Stimulated activated CD8-positive, alpha-beta memory T cell treated with anti-CD3 and anti-CD28 coated beads, Interleukin-12 subunit alpha, Interleukin-12 subunit beta, amount 100 ng/mL, for 4 hours (primary cell): ENCODE results near the gene ATP8A1.

Experiments used
- DNase-seq: peaks from one replicate; pipeline ENCODE4 v3.0.0-alpha.2; 2020; ENCODE audit warnings: low read depth

Gene ATP8A1

DNA sequence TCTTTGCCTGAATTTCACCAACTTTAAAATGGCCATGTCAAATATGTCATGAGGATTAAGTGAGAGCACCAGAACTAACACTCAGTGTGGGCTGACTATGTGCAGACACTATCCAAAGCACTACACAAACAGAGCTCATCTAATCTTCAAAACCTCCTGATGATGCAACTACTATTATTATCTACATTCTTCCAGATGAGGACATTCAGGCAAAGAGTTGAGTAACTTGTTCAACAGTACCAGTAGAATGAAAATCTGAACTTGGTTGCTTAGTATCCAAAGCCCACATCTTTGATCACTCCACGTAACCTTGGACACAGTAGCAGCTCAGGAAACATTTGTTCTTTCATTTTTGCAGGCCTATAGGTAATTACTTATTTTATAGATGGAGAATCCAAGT, 90.1 kb downstream of the ATP8A1 start:
- DNase-seq, result no peak

DNA sequence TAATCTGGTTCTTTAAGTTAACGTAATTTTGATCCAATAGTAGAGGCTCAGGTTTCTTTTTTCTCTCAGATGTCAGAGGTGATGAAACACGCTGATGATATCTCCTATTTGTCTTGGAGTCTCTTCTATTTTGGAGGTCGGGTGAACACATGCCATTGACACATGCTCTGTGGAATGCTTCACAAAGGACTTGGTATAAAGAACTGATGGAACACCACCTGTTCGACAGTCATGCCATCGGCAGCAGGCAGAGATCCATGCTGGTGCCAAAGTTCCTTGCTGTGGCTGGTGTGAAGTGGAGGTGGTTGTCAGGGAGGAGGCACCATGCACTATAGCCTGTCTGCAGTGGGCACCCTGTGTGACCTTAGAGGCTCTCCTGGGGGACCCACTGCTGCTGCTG, 94.9 kb downstream of the ATP8A1 start:
- DNase-seq, result no peak

DNA sequence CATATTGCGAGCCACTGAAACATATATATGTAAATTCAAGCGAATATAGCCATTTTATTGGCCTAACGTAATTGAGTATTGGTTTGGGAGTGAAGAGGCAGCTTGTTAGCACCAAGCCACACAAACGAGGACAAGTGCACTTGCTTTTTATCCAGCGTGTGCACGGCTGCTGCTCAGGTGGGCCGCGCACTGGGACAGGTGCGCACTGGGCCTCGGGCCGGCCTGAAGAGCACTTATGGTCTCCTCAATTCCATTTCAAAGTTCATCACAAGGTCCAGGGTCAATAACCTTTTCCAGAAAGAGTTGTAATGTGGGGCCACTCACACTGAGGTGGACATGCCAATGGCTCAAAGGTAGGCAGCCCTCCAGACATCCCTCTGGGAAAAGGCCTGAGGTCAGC, 95.9 kb downstream of the ATP8A1 start:
- no peak for DNase-seq

DNA sequence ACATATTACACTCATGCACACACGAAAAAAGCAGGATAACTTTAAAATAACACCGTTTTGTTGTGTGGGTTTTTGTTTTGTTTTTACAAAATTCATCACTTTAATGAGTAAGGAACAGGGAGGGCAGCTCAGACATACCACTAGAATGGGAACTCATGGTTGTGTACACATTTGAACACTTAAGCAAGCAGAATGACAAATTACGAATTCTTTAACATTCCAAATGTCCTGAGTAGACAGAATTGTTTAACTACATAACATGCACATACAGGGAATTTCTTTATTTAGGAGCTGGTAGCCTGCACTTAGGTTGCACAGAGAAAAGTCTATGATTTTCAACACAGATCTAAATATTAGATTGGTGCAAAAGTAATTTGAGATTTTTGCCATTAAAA, 96.4 kb downstream of the ATP8A1 start:
- DNase-seq, result no peak

DNA sequence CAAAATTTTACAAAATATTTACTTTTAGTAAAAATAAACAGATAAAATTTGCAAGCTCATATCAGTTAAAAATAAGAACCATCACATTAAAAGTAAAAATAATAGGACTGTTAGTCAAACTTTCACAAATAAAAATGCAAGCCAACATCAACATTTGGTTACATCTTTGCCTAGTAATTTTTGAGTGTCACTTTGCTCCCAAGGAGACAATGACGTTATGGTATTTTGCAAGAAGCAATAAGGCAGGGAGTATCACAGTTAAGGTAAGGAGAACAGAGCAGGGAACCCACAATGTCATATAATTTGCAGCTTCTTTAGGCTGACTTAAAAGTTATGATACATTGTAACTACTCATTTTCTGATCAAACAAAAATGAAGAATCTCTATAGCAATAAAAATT, 98.7 kb downstream of the ATP8A1 start:
- DNase-seq, result no peak

DNA sequence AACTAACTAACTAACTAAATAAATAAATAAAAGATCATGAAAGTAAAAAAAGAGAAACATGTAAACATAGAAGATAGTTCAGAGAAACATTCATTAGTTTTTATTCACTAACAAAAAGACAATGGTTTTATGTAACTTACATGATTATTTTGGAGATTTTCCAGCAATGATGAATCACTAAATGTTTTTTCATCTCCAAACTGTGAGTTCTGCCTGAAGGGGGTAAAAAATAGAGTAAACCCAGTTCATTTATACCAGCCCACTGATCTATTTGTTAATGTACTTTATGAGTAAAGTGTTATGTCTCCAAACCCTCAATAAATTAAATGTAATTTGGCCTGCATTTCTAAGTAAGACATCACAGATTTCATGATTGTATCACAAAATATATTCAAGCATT, 101.1 kb downstream of the ATP8A1 start:
- DNase-seq, result no peak

DNA sequence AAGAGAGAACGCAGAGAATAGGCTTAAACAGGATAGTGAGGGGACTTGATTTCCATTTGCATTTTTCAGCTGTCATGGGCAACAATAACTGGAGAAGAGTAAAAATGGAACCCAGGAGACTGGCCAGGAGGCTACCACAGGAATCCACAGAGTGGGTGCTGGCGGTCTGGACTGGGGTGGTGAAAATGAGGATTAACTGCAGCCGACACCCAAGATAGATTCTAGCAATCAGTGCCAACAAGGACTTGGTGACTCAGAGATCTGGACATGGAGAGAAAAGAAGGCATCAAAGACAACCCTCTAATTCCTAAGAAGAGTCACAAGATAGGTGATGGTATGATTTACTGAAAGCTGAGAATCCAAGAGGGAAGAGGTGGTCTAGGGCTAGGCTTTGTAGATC, 102.8 kb downstream of the ATP8A1 start:
- DNase-seq, result no peak

DNA sequence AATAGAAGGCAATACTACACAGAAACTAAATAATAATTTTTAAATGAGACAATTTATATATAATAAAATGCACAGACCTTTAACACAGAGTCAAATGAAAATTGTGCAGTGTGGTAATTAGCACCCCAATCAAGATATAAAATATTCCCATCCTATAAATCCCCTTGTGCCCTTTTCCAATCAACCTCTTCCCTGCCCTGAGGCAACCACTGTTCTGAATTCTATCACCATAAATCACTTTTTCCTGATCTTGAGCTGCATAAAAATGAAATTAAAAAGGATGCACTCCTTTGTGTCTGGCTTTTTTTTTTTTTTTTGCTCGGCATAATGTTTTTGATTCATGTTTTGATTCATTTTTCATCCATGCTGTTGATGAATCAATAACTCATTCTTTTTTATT, 107.0 kb downstream of the ATP8A1 start:
- no peak for DNase-seq

DNA sequence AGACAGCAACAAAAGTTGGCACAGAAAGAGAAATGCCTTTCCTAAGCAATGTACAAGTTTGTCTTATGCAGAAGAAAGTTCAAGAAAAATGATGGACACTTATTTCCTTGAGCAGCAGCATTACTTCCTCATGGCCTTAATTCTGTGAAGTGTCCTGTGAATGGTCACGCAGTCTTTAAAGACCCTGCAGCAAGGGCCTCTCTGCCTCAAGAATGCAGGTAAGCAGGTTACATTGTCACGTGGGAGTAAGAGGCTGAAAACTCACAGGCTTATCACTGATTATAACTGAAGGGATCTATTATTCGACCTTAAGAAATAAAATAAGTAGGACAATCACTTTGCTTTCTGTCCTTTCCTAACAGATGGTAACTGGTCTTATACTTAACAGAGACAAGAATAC, 109.1 kb downstream of the ATP8A1 start:
- no peak for DNase-seq

DNA sequence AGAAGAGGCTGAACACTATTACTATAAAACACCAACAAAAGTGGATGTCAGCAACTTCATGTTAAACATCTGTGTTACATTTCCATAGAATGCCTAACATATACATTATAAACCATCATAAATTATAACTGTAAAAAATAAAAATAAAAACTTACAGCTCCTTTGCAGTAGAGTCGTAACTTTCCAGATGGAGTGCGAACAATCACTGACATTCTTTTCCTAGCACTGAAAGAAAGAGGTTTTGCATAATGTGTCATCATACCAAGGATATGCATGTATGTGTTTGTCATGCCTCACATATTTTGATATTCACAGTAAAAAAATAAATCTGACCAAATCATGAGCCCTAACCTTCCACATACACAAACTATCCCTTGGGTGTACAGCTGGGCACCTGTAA, 113.1 kb downstream of the ATP8A1 start:
- no peak for DNase-seq

DNA sequence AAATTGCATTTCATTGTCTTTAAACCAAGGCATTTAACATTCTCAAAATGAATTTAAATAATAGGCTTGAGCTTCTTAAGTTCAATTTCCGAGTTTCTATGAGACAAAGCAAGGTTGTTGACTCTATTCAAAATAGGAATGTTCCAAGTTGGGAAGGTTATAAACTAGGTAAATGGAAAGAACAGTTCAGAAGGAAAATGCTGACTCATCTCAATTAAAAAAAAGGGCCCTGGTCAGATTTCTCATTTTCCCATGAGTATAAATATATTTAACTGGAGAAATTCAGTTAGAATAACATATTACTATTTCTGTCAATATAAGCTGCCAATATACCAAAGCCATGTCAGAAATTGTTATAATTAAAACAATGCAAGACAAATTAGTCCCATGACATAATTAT, 113.8 kb downstream of the ATP8A1 start:
- no peak for DNase-seq

DNA sequence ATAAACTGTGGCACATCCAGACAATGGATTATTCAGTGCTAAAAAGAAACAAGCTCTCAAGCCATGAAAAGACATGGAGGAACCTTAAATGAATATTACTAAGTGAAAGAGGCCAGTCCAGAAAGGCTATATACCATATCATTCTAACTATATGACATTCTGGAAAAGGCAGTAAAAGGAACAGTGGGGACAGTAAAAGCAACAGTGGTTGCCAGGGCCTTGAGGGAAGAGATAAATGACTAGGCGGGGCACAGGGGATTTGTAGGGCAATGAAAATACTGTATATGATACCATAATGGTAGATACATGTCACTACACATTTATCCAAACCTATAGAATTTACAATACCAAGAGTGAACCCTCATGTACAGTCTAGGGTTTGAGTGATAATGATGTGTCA, 115.3 kb downstream of the ATP8A1 start:
- DNase-seq, result no peak

DNA sequence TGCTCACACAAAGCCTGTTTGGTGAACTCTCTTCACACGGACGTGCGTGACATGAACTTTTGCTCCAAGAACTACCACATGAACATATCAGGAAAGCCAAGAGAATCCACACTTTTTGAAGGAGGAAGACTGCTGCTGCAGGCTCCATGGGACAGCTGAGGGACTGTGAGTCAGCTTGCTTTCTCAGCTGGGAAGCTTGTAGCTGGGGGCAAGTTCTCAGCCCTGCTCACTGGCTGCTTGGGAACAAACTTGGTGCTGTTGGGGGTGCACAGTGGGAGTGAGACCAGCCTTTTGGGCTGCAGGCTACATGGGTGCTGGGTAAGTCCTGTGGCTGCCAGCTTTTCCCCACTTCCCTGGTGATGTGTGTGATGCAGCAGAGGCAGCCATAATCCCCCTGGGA, 123.9 kb downstream of the ATP8A1 start:
- no peak for DNase-seq

DNA sequence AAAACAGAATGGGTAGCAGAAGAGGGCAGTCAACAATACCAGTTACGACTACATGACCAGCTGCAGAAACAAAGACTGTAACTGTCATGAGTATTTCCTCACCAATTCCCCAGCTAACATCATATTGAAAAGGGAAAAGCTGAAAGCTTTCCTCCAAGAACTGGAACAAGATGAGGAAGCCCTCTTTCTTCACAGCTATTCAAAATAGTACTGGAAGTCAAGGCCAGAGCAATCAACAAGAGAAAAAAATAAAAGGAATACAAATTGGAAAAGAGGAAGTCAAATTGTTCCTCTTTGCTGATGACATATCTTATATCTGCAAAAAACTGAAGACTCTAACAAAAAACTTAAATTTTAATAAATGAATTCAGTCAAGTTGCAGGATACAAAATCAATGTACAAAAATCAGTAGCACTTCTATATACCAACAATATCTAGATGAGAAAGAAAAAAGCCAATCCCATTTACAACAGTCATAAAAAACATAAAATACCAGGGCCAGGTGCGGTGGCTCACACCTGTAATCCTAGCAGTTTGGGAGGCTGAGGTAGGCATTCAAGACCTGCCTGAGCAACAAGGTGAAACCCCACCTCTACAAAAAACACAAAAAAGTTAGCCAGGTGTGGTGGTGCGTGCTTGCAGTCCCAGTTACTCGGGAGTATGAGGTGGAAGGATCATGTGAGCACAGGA, 125.4 kb downstream of the ATP8A1 start:
- no peak for DNase-seq

DNA sequence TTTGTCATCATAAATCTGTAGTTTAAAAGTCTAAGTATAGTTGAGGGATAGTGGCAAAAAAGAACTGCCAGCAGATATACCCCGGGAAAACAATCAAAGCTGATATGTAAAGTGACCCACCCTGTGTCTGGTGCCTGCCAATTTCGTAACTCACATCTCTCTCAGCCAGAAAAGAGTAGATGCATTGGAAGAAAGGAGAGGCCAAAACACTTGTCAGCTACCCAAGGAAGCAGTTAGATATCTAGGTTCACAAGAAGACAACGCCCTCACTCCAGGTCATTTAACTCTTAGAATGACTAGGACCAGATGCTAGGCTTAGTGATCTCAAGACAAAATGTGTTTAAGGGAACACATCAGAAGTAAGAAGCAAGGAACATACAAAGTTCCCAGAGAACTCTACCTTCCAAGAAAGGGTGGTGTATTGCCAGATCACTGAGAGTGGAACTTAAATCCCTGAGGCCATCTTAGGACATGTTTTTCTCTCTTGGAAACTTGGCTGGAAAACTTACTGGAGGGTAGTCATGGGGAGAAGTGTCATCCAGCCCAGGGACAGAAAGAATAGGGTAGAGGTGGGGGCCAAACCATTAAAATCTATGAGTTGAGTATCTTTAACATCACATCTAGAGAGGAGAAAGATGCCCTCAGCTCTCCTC, 133.7 kb downstream of the ATP8A1 start:
- no peak for DNase-seq

DNA sequence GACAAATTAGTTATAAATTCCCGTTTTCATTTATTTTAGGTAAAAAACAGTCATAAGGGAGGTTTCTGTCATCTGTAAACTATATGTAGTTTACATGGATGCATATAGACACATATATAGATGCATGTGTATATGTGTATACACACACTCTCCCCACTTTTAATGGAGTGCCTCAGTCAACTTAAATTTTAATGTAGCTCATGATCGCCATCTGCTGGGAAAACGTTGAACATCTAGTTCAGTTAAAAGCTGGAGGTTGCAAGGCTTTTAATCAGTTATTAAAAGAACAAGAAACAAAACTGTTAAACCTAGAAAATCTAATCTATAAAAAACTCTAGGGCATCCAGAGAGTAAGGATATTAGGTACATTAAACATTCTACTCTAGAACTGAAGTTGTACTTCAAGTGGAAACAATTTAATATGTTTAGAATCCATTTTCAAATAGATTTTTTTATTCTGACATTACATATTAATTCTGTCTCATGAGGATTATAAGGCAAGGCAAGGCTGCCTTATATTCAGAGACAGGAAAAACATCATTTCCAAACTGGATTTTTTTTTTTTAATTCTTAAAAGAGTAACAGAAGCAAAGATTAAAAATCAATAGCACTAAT, 137.0 kb downstream of the ATP8A1 start:
- no peak for DNase-seq

DNA sequence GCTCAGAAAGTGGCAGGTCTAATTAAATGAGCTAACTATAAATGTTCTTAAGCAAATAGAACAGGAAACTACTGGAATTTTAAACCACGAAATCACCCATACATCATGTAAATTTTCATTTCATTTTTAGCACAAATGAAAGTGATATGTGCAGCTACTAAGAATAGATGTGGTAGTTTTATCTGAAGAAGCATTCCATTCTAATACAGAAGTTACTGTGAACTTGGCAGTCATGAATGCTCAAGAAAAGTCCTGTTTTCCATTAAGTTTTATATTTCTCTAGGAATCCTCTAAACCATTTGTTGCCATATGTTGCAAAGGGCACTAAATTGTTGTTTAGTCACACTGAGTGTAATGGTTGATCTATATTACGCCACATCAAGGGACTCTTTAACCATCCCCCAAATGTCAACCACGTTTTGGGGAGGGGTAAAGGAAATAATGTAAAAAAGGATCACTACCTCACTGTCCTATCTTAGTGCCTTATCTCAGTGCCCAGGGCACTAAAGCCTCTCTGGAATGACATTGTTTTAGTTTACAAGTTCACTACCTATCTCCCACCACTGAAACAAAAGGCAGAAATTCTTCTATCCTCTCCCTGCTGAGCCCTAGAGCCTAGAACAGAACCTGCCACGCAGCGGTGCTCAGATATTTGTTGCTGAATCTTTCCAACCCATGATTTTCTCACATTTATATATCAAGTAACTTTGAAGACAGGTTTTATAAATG, 141.6 kb downstream of the ATP8A1 start:
- no peak for DNase-seq

DNA sequence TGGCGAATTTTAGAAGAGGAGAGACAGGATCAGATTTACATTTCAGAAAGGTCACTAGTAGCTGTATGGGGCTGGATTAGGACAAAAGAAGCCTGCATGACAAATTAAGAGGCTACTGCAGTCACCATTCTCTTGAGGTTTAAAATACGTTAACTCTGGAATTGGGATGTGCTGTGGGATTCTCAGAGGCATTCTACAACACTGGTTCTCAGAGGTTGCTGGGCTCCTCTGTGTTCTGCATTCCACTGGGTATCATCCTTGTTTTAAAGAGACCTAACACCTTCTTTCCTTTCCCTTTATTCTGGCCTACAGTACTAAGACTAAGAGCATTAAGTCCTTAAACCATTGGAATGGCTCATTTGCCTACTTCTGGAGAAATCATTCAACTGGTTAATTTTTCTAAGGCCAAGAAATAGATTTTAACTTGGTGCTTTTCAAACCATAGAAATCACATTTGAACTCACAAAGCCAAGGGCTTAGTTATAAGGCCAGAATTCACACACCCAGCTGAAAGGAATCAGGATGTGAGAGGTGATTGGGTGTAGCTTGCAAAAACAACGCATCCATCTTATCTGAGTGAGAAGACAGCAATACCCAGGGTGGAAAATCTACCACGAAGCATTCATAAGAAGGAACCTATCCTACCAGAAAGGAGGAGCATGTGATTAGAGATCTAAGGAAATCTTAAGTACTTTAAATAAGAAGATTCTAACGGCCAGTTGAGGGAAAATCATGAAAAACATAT, 143.0 kb downstream of the ATP8A1 start:
- no peak for DNase-seq

DNA sequence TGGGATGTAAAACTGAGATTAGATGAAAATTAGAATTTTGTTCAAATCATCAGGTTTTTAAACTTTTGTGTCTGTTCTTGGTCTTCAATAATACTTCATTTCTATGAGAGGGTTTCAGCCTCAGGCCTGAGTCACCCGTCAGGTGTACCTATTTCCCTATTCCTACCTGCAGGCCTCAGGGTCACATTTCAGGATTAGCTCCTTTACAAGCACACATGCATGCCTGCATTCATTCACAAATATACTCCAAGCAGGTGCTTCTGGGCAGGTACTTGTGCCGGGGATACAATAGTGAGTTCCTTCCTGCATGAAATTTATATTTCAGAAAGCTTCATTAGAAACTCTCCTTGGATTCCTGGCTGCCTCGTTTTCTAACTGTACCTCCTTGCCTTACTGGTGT, 144.7 kb downstream of the ATP8A1 start:
- no peak for DNase-seq

DNA sequence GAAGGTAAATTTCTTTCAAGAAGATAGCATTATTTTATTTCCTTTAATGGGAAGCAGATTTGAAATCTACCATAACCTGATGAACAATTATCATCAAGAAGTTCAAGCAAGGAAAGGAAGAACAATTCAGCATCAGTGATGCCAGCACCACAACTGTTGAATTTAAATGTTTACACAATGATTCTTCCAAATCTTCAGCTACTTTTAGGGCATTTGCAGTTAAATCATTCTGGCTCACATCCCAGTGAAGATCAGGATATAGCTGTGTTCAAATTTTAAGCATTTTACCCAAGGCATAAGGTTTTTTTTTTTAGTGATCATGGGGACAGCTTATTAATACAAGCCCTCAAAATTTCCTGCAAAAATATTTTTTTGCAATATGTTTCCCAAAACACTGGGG, 146.7 kb downstream of the ATP8A1 start:
- no peak for DNase-seq

DNA sequence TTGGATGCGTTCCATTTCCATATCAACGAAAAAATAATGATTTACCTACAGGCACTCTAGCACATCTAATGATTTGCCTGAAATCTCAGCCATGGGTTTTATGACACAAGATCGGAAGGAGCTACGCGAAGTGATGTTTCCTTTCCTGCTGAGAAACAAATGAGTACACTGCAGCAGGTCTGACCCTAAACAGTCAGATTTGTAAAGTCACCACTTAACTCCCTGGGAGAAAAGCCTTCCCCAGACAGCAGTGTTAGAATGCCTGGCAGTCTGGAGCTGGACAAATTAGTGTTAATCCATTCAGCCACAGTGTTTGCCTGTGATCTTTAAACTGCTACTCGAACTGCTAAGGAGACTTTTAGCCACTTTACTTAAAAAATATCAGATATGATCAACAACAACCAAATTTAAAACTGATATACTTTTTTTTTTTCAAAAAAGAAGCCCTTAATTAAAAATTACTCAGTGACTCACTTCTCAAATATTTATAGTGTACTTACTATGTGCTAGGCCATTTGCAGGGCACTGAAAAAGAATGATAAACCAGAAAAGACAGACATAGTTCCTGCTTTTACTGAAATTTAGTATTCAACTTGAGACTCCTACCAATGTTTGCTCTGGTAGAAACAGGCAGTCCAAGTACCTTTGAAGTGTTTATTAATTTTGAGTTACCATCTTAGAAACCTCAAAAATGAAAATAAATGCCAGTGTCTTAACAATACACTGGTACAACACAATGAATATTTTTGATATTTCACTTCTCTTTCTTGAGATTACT, 155.1 kb downstream of the ATP8A1 start:
- DNase-seq, result no peak

DNA sequence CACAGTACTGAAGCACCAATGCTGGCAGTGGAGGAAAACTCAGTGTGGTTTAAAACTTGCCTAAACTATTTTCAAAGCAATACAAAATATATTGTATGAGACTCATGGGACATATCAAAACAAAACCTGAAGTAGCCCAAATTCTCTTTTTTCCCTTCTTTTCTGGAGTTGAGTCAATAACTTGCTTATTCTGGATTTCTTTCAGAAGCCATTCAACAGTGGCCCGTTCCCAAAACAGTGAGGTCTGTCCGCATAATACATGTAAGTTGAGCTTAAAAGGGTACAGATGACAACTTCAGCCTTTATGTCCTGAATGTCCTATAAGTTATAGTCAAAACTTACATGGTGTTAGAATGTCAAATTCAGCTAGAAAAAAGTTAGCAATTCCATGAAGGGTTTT, 158.9 kb downstream of the ATP8A1 start:
- no peak for DNase-seq
